SU-DHL-6 (cell line): Measurements from ENCODE around the gene GFOD1.

Experiments
- CTCF ChIP-seq: fragments of 200-600 bp; sonication (generic); IDR thresholded peaks from one replicate; pipeline ENCODE4 v1.5.1; 2017; ENCODE audit warnings: antibody characterized with exemption, mild to moderate bottlenecking, low read length, moderate library complexity; ENCODE audit not compliant: insufficient read depth, poor library complexity, severe bottlenecking
- EZH2phosphoT487 ChIP-seq: fragments of 200-600 bp; sonication (generic), shearing (Covaris generic); conservative IDR thresholded peaks from 2 replicates; pipeline ENCODE4 v1.6.1; 2018; ENCODE audit warnings: mild to moderate bottlenecking, antibody characterized with exemption, low read length, moderate library complexity, mixed read lengths

- TF ChIP-seq CTCF (no peak), EZH2phosphoT487 (no peak)
These were observed 8.1 kb downstream of the GFOD1 start for GRCh38 chr6:13479206-13479800.
